Measurements from ENCODE around the gene CD163L1.

The CD163L1 gene

DNA sequence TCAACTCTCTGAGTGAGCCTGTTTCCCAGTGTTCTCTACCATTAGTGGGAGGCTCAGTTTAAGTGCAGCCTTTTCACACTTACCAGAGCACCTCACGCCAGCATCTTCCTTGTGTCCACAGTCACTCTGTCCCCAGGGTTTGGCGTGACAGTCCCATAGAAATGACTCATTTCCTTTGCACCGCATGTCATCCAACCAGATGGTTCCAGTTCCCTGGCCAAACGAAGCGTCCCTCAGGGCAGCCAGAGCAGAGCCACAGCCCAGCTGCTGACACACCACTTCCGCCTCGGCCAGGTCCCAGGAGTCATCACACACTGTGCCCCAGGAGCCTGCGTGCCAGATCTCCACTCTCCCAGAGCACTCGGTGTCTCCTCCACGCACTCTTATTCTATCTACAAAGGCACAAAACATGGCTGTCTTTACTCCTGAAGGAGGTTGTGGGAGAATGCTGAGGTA lies 74.7 kb downstream of the CD163L1 start:
- peak overlapping the region; percentile 67 for H3K4me3 ChIP-seq (ENCODE audit: low read depth, low read length)
- TF ChIP-seq, protein P1, sequence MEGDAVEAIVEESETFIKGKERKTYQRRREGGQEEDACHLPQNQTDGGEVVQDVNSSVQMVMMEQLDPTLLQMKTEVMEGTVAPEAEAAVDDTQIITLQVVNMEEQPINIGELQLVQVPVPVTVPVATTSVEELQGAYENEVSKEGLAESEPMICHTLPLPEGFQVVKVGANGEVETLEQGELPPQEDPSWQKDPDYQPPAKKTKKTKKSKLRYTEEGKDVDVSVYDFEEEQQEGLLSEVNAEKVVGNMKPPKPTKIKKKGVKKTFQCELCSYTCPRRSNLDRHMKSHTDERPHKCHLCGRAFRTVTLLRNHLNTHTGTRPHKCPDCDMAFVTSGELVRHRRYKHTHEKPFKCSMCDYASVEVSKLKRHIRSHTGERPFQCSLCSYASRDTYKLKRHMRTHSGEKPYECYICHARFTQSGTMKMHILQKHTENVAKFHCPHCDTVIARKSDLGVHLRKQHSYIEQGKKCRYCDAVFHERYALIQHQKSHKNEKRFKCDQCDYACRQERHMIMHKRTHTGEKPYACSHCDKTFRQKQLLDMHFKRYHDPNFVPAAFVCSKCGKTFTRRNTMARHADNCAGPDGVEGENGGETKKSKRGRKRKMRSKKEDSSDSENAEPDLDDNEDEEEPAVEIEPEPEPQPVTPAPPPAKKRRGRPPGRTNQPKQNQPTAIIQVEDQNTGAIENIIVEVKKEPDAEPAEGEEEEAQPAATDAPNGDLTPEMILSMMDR (IDR thresholded peaks at IDR 0.05; ENCODE audit: low read depth, low read length), result no peak
- TF ChIP-seq POLR2A (IDR thresholded peaks at IDR 0.05; ENCODE audit: extremely low read depth, insufficient read length) (peak; percentile 88), MYC (IDR thresholded peaks at IDR 0.05; ENCODE audit: low read depth, low read length) (peak; percentile 95)
- TF ChIP-seq, protein P2, sequence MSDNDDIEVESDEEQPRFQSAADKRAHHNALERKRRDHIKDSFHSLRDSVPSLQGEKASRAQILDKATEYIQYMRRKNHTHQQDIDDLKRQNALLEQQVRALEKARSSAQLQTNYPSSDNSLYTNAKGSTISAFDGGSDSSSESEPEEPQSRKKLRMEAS (IDR thresholded peaks at IDR 0.05; ENCODE audit: low read depth, low read length), result peak; percentile 93
- peak; percentile 97 for DNase-seq (ENCODE audit: low read depth)

DNA sequence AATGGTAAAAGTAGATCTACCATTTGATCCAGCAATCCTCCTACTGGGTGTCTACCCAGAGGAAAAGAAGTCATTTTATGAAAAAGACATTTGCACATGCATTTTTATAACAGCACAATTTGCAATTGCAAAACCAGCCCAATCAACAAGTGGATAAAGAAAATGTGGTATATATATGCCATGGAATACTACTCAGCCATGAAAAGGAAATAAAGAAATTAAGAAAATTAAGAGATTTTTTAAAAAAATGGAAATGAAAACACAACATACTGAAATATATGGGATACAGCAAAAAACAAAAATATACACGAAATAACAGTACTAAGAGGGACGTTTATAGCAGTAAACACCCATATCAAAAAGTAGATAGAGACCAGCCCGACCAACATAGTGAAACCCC lies 81.2 kb downstream of the CD163L1 start:
- no peak overlapping the region for H3K4me3 ChIP-seq (ENCODE audit: low read depth, low read length)
- no peak for DNase-seq (ENCODE audit: low read depth)
- TF ChIP-seq, protein P1 (IDR thresholded peaks at IDR 0.05; ENCODE audit: low read depth, low read length), result no peak
- no peak for TF ChIP-seq MYC (IDR thresholded peaks at IDR 0.05; ENCODE audit: low read depth, low read length)
- no peak for TF ChIP-seq POLR2A (IDR thresholded peaks at IDR 0.05; ENCODE audit: extremely low read depth, insufficient read length)
- TF ChIP-seq, protein P2 (IDR thresholded peaks at IDR 0.05; ENCODE audit: low read depth, low read length), result no peak

DNA sequence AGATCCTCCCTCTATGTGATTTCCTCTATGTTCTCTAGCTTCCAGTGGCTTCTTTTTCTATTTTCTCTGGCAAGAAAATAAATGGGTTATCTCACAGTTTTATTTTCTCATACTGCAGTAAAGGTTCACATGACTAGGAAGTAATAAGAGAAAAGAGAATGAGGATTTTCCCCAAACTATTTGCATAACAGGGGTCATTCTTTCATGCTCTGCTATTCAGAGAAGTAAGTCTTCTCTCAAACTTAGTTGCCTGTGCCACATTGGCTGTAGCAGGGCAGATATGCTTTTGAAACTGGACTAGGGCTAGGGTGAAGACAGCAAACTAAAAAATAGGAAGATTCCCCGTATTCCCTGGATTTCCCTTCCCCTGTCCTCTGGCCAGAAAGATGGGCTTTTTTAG lies 82.7 kb downstream of the CD163L1 start:
- DNase-seq (ENCODE audit: low read depth), result no peak
- H3K4me3 ChIP-seq (ENCODE audit: low read depth, low read length), result no peak overlapping the region
- TF ChIP-seq, protein P2 (IDR thresholded peaks at IDR 0.05; ENCODE audit: low read depth, low read length), result no peak
- TF ChIP-seq POLR2A (IDR thresholded peaks at IDR 0.05; ENCODE audit: extremely low read depth, insufficient read length), result no peak

DNA sequence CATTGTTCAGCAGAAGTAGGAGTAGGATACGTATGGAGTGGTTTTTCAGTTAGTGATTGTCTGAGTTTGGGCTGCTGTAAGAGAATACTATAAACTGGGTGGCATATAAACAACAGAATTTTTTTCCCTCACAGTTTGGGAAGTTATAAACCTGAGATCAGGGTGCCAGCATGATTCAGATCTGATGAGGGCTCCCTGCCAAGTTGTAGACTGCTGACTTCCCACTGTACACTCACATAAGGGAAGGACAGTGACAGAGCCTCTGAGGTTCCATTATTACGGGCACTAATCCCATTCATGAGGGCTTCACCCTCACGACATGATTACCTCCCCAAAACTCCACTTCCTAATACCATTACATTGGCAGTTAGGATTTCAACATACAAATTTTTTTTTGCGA lies 89.4 kb downstream of the CD163L1 start:
- TF ChIP-seq POLR2A (IDR thresholded peaks at IDR 0.05; ENCODE audit: extremely low read depth, insufficient read length) (no peak), MYC (IDR thresholded peaks at IDR 0.05; ENCODE audit: low read depth, low read length) (no peak)
- TF ChIP-seq, protein P1 (IDR thresholded peaks at IDR 0.05; ENCODE audit: low read depth, low read length), result no peak
- TF ChIP-seq, protein P2 (IDR thresholded peaks at IDR 0.05; ENCODE audit: low read depth, low read length), result no peak
- DNase-seq (ENCODE audit: low read depth), result peak; percentile 8
- H3K4me3 ChIP-seq (ENCODE audit: low read depth, low read length), result no peak overlapping the region

DNA sequence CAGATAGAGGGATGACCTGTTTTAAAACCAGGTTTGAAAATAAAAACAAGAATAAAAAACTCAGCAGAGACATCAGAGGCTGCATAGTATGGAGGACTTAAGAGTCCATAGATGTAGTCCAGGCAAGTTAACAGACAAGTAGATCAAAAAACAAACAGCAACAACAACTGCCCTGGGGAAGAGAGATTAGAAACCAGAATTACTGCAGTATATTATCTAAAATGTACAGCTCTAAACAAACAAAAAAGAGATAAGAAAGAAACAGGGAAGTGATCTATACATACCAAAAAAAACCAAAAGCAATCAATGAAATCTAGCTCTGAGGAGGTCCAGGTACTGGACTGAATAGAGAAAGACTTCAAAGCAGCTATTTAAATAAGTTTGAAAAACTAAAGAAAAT lies 91.3 kb downstream of the CD163L1 start:
- no peak for TF ChIP-seq MYC (IDR thresholded peaks at IDR 0.05; ENCODE audit: low read depth, low read length)

DNA sequence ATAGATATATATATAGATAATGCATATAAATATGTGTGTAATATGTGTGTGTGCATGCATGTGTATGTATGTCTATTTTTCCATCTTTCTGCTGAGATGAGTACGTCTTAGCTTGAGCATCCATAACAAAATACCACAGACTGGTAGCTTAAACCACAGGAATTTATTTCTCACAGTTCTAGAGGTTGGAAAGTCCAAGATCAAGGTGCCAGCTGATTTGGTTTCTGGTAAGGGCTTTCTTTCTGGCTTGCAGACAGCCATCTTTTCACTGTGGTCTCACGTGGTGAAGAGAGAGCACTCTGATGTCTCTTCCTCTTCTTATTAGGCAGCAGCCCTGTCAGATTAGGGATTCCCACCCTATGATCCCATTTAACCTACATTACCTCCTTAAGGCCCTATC lies 92.8 kb downstream of the CD163L1 start:
- TF ChIP-seq, protein P1 (IDR thresholded peaks at IDR 0.05; ENCODE audit: low read depth, low read length), result no peak
- TF ChIP-seq, protein P2 (IDR thresholded peaks at IDR 0.05; ENCODE audit: low read depth, low read length), result no peak
- DNase-seq (ENCODE audit: low read depth), result no peak
- H3K4me3 ChIP-seq (ENCODE audit: low read depth, low read length), result no peak overlapping the region

More for the DNA sequence above, 91.3 kb downstream of the CD163L1 start:
- DNase-seq (ENCODE audit: low read depth), result no peak
- no peak overlapping the region for H3K4me3 ChIP-seq (ENCODE audit: low read depth, low read length)

DNA sequence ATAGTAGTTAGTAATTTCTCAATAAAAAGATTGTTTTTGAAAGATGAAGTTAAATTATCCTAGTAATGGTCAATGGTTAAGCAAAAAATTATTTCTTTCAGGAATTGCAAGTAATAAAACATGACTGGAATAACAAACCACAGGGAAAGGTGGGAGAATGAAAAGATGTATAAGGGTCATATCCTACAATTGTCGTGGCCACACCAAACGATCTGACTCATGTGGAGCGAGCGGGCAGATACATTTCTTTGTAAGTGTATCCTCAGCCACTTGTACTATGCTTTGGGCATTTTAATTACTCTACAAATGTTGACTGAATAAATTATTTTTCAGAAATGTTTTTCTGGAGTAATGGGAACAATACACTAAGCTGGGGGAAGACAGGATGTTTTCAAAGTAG lies 94.5 kb downstream of the CD163L1 start:
- H3K4me3 ChIP-seq (ENCODE audit: low read depth, low read length), result no peak overlapping the region
- DNase-seq (ENCODE audit: low read depth), result no peak
- TF ChIP-seq, protein P1 (IDR thresholded peaks at IDR 0.05; ENCODE audit: low read depth, low read length), result no peak
- TF ChIP-seq POLR2A (IDR thresholded peaks at IDR 0.05; ENCODE audit: extremely low read depth, insufficient read length) (no peak), MYC (IDR thresholded peaks at IDR 0.05; ENCODE audit: low read depth, low read length) (no peak)
- TF ChIP-seq, protein P2 (IDR thresholded peaks at IDR 0.05; ENCODE audit: low read depth, low read length), result no peak
